Astrocyte (in vitro differentiated cells and primary cell): ENCODE measurements around the gene PLBD1. TPM values are rescaled to one million over a fixed set of nuclear protein-coding genes. Genes with fewer than 3 reads are reported as not detected.

ENCODE experiments used
- DNase-seq: peaks from one replicate; pipeline ENCODE4 v3.0.0-alpha.2; 2010; ENCODE audit warnings: low read depth
- FAIRE-seq: peaks from 2 replicates; lab custom pipeline; 2011; peaks lifted over from hg19 to GRCh38; lab: Jason Lieb, UNC
- H2AFZ ChIP-seq: 2 replicates; pipeline ENCODE4 v1.6.0; 2012; ENCODE audit warnings: low read depth, low read length, inconsistent platforms
- H3K27ac ChIP-seq: 2 replicates; pipeline ENCODE4 v1.5.1; 2011; ENCODE audit warnings: low read depth, low read length, inconsistent platforms
- H3K27me3 ChIP-seq: 2 replicates; pipeline ENCODE4 v1.6.0; 2011; ENCODE audit warnings: low read length, inconsistent platforms; ENCODE audit not compliant: insufficient read depth
- H3K36me3 ChIP-seq: 2 replicates; pipeline ENCODE4 v1.5.1; 2011; ENCODE audit warnings: low read length, inconsistent platforms; ENCODE audit not compliant: insufficient read depth
- H3K4me1 ChIP-seq: 2 replicates; pipeline ENCODE4 v1.5.1; 2011; ENCODE audit warnings: low read length, inconsistent platforms; ENCODE audit not compliant: insufficient read depth
- H3K4me2 ChIP-seq: 2 replicates; pipeline ENCODE4 v1.6.0; 2012; ENCODE audit warnings: low read length, inconsistent platforms
- H3K4me3 ChIP-seq: 2 replicates; pipeline ENCODE4 v1.5.1; 2011; ENCODE audit warnings: low read depth, mild to moderate bottlenecking, low read length, inconsistent platforms; ENCODE audit not compliant: insufficient read depth
- H3K79me2 ChIP-seq: 2 replicates; pipeline ENCODE4 v1.6.0; 2012; ENCODE audit warnings: mild to moderate bottlenecking, low read length, inconsistent platforms; ENCODE audit not compliant: insufficient read depth
- H3K9ac ChIP-seq: 2 replicates; pipeline ENCODE4 v1.6.0; 2012; ENCODE audit warnings: mild to moderate bottlenecking, low read length, inconsistent platforms
- H3K9me3 ChIP-seq: 2 replicates; pipeline ENCODE4 v1.5.1; 2012; ENCODE audit warnings: low read depth, mild to moderate bottlenecking, low read length, inconsistent platforms; ENCODE audit not compliant: insufficient read depth
- H4K20me1 ChIP-seq: 2 replicates; pipeline ENCODE4 v1.6.0; 2012; ENCODE audit warnings: low read length, inconsistent platforms; ENCODE audit not compliant: insufficient read depth
- H3K27ac Mint-ChIP-seq: one replicate; pipeline ENCODE4 v1.8.0; 2021; ENCODE audit warnings: mild to moderate bottlenecking, mixed read lengths; ENCODE audit not compliant: unreplicated experiment
- H3K27me3 Mint-ChIP-seq: one replicate; pipeline ENCODE4 v1.8.0; 2021; ENCODE audit warnings: low read depth, mixed read lengths; ENCODE audit not compliant: unreplicated experiment
- H3K36me3 Mint-ChIP-seq: one replicate; pipeline ENCODE4 v1.8.0; 2021; ENCODE audit warnings: low read depth, mixed read lengths; ENCODE audit not compliant: unreplicated experiment
- H3K4me1 Mint-ChIP-seq: one replicate; pipeline ENCODE4 v1.8.0; 2021; ENCODE audit warnings: low read depth, mixed read lengths; ENCODE audit not compliant: unreplicated experiment
- H3K4me3 Mint-ChIP-seq: one replicate; pipeline ENCODE4 v1.8.0; 2021; ENCODE audit warnings: mild to moderate bottlenecking, moderate library complexity, mixed read lengths; ENCODE audit not compliant: unreplicated experiment
- H3K9me3 Mint-ChIP-seq: one replicate; pipeline ENCODE4 v1.8.0; 2021; ENCODE audit warnings: mild to moderate bottlenecking, mixed read lengths; ENCODE audit not compliant: unreplicated experiment
- CTCF ChIP-seq: IDR thresholded peaks from 2 replicates; pipeline ENCODE4 v1.5.1; 2011; ENCODE audit warnings: low read depth, mild to moderate bottlenecking, inconsistent platforms, low read length, moderate library complexity; ENCODE audit not compliant: insufficient read depth
- EZH2 ChIP-seq: IDR thresholded peaks from 2 replicates; pipeline ENCODE4 v1.6.1; 2012; ENCODE audit warnings: mild to moderate bottlenecking, low read length, inconsistent platforms; ENCODE audit not compliant: insufficient read depth
- total RNA-seq: library from RNA; stranded (reverse); gene quantifications from 2 replicates; pipeline ENCODE4 v1.2.1, GENCODE V29; 2021

Gene PLBD1
- total RNA-seq, 1 donor from 2014 or later: 0.57 TPM

- H3K9me3 Mint-ChIP-seq: no peaks in the 10 kb centered on the region
- no peak overlapping the region for H3K27ac Mint-ChIP-seq
- no peaks in the 10 kb centered on the region for H3K4me1 Mint-ChIP-seq
- Histone ChIP-seq H3K27me3 (no peaks in the 10 kb centered on the region), H3K9me3 (no peaks in the 10 kb centered on the region), H3K9ac (no peak overlapping the region), H3K4me1 (no peaks in the 10 kb centered on the region), H3K79me2 (no peaks in the 10 kb centered on the region), H3K4me2 (no peak overlapping the region), H3K36me3 (no peaks in the 10 kb centered on the region), H3K27ac (no peak overlapping the region), H3K4me3 (no peak overlapping the region), H4K20me1 (no peaks in the 10 kb centered on the region), H2AFZ (no peak overlapping the region)
- TF ChIP-seq EZH2 (no peak), CTCF (no peak)
- H3K4me3 Mint-ChIP-seq: no peak overlapping the region
- DNase-seq: no peak
- no peaks in the 10 kb centered on the region for H3K27me3 Mint-ChIP-seq
- FAIRE-seq: no peak
- H3K36me3 Mint-ChIP-seq: no peaks in the 10 kb centered on the region
Observed at GRCh38 chr12:14537088-14537487, 30.6 kb downstream of the PLBD1 start.

- Histone ChIP-seq H3K4me3 (no peak overlapping the region), H4K20me1 (no peaks in the 10 kb centered on the region), H3K4me1 (no peaks in the 10 kb centered on the region), H3K4me2 (no peak overlapping the region), H3K9me3 (no peaks in the 10 kb centered on the region), H3K36me3 (no peaks in the 10 kb centered on the region), H3K79me2 (no peaks in the 10 kb centered on the region), H3K27me3 (no peaks in the 10 kb centered on the region), H2AFZ (no peak overlapping the region), H3K9ac (no peak overlapping the region), H3K27ac (no peak overlapping the region)
- DNase-seq: no peak
- peak overlapping the region; percentile 21 for H3K27ac Mint-ChIP-seq
- no peak overlapping the region for H3K4me3 Mint-ChIP-seq
- TF ChIP-seq EZH2 (no peak), CTCF (no peak)
- no peaks in the 10 kb centered on the region for H3K27me3 Mint-ChIP-seq
- H3K4me1 Mint-ChIP-seq: no peaks in the 10 kb centered on the region
- no peaks in the 10 kb centered on the region for H3K9me3 Mint-ChIP-seq
- FAIRE-seq: no peak
- no peaks in the 10 kb centered on the region for H3K36me3 Mint-ChIP-seq
Observed at GRCh38 chr12:14532152-14532551, 35.5 kb downstream of the PLBD1 start.

GRCh38 chr12:14525964-14526363, 41.7 kb downstream of the PLBD1 start:
- H2AFZ ChIP-seq: no peak overlapping the region
- DNase-seq (no peak), FAIRE-seq (no peak)
- TF ChIP-seq EZH2 (no peak), CTCF (no peak)
- no peaks in the 10 kb centered on the region for H3K4me1 ChIP-seq
- peaks cover 4% of the 10 kb centered on the region for H3K9me3 ChIP-seq
- no peak overlapping the region for H3K27ac Mint-ChIP-seq
- H3K4me2 ChIP-seq: no peak overlapping the region
- H3K36me3 ChIP-seq: no peaks in the 10 kb centered on the region
- no peaks in the 10 kb centered on the region for H3K79me2 ChIP-seq
- H3K27me3 Mint-ChIP-seq: no peaks in the 10 kb centered on the region
- no peak overlapping the region for H3K4me3 Mint-ChIP-seq
- no peak overlapping the region for H3K9ac ChIP-seq
- H3K27ac ChIP-seq: no peak overlapping the region
- no peaks in the 10 kb centered on the region for H3K27me3 ChIP-seq
- H4K20me1 ChIP-seq: no peaks in the 10 kb centered on the region
- no peaks in the 10 kb centered on the region for H3K4me1 Mint-ChIP-seq
- peaks cover 6% of the 10 kb centered on the region for H3K36me3 Mint-ChIP-seq
- peaks cover 28% of the 10 kb centered on the region for H3K9me3 Mint-ChIP-seq
- H3K4me3 ChIP-seq: no peak overlapping the region
